Stimulated activated CD4-positive, alpha-beta T cell treated with anti-CD3 and anti-CD28 coated beads, Interleukin-4, amount 100 ng/mL, for 4 hours (primary cell): Measurements from ENCODE around the gene TOP3A.
A peak's percentile ranks its signal among the peaks of the same experiment; 100 is the strongest.

Source experiments
- DNase-seq, 2 experiments: peaks; one replicate each; pipeline ENCODE4 v3.0.0-alpha.2; 2020

Gene TOP3A

DNA sequence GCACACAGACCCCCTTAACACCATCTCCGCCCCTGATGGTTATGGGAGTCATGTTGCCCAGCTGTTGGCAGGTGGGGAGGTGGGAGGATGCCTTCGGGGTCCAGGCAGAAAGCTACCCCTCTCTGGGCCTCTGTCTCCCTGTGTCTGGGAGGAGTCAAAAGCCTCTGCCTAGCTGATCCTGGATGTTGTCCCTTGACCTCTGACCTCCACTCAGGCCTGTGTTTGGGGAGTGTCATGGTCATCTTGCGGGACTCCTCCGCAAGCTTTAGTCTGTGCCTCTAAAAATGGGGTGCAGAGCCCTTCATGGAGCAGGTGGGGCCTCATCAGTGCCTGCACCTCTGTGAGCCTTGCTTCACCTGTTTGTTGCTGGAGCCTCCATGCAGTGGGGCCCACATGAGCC, 85.5 kb downstream of the TOP3A start:
- DNase-seq = no peak

DNA sequence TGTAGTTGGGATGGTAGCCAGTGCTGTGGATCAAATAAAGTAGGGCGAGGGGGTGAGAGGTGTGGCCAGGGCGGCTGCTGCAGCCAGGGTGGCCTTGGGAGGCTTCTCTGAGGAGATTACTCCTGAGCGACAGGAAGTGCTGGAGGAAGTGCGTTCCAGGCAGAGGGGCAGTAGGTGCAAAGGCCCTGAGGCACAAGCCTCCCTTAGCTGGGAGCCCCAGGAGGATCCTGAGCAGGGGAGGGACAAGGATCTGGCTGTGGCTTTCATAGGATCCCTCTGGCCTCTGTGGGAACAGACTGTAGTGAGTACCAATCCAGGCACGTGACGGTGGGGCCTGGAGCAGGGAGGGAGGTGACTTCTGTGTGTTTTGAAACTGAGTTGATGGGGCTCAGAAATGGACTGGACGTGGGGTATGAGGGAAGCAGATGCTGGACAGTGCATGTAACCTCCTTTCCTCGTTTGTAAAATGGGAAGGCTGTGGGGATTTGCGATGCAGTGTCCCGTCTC, 86.6 kb downstream of the TOP3A start:
- DNase-seq = no peak

DNA sequence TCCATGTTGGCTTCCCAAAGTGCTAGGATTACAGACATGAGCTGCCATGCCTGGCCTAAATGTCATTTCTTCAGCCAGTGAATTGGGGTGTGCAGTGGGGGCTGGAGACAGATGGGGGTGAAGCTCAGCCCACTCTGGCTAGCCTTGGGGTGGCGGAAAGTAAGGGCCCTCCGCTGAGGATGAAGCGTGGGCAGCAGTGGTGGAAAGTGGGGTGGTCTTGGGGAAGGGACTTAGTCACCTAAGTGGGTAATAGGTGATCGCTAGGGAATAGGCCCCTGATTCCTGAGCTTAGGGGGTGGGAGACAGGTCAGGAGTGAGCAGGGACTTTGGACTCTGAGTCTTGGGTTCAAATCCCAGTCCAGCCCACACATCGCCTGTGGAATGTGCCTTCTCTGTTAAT, 87.2 kb downstream of the TOP3A start:
- DNase-seq = no peak

DNA sequence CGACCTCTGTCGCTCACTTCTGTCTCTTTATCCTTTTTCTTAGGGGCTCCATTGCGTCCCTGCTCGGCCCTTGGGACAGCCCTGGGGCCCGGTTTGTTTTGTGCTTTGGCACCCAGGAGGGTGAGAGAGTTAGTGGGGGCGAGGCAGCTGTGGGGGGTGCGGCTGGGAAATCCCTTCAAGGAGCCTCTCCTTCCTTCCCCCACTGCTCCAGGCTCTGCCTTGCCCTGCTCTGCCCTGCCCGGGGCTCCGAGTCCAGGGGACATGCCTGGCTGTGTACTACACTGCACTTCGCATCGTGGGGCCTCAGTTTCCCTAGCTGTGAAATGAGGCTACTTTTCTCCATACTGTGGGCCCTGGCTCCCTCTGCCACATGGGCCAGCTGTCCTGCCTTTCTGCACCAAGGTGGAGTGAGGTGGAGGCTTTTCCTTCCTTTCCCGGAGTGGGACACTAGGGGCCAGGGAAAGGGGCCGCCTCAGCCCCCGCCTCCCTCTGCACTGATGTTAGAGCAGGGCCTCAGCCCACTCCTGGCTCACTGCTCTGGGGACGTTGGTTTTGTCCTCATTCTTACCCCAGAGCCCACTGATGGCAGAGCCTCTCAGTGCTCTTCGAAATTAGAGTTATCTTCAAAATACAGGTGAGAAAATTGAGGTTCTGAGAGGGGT, 88.4 kb downstream of the TOP3A start:
- no peak for DNase-seq

DNA sequence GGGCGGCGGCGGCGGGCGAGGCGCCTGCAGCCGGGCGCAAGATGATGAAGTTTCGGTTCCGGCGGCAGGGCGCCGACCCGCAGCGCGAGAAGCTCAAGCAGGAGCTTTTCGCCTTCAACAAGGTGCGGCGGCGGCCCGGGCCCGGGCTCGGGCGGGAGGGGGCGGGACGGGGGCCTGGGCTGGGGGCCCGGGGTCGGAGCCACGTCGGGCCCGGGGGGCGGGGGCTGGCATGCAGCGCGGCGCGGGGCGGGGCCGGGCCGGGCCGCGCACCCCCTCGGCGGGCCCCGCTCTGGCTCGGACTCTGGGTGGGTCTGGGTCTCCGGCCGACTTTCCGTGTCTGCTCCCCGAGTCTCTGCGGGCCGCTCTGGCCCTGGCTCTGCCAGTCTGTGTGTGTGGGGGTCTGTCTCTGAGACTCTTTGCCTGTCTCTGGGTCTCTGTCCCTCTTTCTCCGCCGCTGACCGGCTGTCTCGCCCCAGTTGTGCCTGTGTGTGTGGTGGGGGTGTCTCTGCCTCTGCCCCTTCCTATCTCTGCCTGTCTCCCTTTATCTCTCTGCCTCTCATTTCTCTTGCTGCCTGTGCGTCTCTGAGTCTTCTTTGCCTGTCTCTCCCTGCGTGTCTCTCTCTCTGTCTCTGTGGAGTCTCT, 89.0 kb downstream of the TOP3A start:
- DNase-seq = peak in 1 of 2 experiments; percentile 52

DNA sequence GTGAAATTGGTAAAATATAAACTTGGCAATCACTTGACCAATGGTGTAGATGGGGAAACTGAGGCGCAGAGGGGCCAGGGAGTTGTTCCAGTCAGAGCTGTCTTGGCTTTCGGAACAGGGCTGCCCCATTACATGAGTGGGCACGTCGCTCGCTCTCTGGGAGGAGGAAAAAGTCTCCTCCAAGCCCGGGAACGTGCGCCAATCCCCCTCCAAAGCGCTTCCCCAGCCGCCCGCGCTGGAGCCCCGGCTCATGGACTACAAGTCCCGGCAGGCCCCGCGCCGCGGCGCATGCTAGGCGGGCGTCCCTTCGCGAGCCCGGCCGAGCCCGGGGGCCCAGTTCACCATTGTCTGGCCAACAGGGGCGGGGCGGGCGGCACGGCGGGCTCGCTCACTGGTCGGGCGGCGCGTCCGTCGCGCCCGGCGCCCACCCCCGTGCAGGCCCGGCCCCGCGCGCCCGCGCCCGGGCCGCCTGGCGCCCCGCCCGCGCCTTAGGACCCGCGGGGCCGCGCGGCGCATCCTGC, 89.6 kb downstream of the TOP3A start, which contains the start of gene LLGL1:
Gene LLGL1 (plus strand): TSS at position 515 of the 521 bp plus-strand sequence. CDS start 48 bp downstream, outside the sequence.
- peak; percentile 92 to 96 for DNase-seq

DNA sequence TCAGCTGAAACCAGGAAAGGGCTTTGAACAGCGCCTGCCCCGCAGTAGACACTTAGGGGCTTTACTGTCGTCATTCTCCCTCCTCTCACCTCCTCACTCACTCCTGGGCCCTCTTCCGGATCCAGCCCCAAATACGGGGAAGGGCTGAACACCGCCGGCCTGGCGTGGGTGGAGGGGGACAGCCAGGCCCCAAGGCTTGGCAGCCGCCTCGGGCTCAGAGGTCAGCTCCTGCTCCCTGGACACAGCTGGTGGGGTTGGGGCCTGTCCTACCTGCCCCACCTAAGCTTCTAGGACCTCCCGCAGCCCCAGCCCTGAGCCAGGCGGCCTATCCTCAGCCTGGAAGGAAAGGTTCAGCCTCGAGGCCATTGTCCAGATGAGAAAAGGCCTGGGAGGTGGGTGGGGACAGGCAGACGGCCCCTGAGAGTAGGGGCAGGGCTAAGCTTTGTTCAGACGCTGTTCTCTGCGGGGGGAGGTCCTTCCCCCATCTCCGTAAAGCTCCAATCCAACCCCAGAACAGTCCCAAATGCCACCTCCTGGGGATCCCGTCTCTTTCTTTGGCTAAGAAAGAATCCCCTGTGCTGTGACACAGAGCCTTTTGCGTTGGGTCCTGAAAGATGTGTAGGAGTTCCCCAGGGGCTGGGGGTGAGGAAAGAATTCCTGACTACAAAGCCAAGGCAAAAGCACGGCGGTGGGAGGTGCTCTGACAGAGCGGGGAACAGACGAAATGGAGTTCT, 90.2 kb downstream of the TOP3A start:
- DNase-seq = no peak

DNA sequence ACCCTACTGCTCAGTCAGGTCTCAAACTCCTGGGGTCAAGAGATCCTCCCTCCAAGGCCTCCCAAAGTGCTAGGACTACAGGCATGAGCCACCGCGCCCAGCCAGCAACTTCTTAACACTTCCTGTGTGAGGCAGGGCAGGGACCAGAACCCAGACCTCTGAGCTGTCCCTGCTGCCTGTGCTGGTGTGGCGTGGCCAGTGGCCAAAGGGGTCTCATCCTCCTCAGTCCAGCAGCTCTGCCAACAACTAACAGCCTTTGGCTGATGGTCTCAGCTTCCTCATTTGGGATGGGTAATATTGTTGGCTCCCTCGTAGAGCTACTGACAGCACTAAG, 90.8 kb downstream of the TOP3A start:
- no peak for DNase-seq
